PFSK-1 (cell line): Measurements from ENCODE around the gene IGFBP6.

Experiments
- FOXP2 ChIP-seq: optimal IDR thresholded peaks from 2 replicates; pipeline ENCODE3; 2011; ENCODE audit warnings: borderline replicate concordance, control low read depth, inconsistent platforms; ENCODE audit not compliant: insufficient read depth; ENCODE audit errors: extremely low read length, extremely low read depth
- POLR2AphosphoS5 ChIP-seq: IDR thresholded peaks from 2 replicates; pipeline ENCODE4 v1.6.1; 2012; ENCODE audit warnings: low read depth, mild to moderate bottlenecking, control low read depth, low read length, moderate library complexity
- REST ChIP-seq, 2 experiments: IDR thresholded peaks; 2 replicates each; pipeline versions ENCODE4 v1.6.1 to v1.8.0; 2011 to 2012; ENCODE audit warnings: low read depth in 2 of 2, low read length in 2 of 2, control low read depth in 1 of 2, inconsistent platforms in 1 of 2, mild to moderate bottlenecking in 1 of 2, moderate library complexity in 1 of 2; ENCODE audit not compliant: insufficient read depth in 1 of 2
- SIN3A ChIP-seq: IDR thresholded peaks from 2 replicates; pipeline ENCODE4 v1.6.1; 2012; ENCODE audit warnings: mild to moderate bottlenecking, low read length, moderate library complexity, borderline replicate concordance; ENCODE audit not compliant: insufficient read depth
- TAF1 ChIP-seq: IDR thresholded peaks from 2 replicates; pipeline ENCODE4 v1.6.1; 2012; ENCODE audit warnings: low read length, control low read depth, borderline replicate concordance; ENCODE audit not compliant: insufficient read depth

IGFBP6 gene

DNA sequence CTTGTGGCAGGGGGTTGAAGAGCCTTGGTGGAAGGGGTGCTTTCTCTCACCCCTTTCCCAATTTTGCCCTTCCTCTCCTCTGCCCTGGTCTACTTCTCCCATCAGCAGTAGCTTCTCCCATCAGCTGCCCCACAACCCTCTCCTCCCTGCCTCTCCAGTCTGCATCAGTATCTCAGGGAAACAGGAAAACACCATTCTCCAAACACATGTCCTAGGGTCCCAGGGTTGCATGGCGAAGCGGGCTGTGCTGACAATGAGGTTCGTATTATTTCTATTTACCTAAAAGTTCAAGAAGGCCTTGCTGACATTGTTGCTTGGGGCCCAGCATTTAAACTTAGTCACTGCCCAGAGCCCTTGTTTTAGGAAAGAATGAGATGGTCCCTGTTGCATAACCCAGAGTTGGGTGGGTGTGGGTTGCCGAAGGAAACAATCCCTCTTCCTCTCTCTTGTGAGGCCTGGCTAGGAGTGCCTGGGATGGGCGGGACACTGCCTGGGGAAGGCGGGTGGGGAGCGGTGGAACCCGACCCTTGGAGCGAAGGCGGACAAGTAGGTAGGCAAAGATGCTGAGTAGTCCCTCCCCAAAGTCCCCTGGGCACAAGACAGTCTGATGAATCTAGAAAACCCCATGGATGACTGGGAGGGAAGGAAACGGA is 1.3 kb upstream of the IGFBP6 start:
- TF ChIP-seq TAF1 (no peak), POLR2AphosphoS5 (no peak), REST (IDR thresholded peaks at IDR 0.05; ENCODE audit: insufficient read depth in 1 of 2, low read depth in 2 of 2, low read length in 2 of 2) (no peak), FOXP2 (no peak), SIN3A (no peak)

DNA sequence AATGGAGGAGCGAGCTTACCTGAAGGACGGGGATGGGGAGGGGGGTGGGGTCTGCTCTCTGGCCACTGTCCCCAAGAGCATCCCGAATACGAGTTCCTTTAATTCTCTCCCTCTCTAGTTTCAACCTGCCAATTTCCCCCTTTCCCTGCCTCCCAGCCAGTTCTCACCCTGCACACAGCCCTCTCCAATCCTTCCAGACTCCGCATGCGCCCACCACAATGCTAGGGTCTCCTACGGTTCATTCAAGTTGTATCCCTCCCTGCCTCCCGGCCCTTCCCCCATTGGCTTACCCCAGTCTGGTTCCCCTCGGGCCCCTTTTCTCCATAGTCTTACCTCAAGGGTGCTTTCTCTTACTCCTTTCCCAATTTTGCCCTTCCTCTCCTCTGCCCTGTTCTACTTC is 708 bp upstream of the IGFBP6 start:
- TF ChIP-seq REST (IDR thresholded peaks at IDR 0.05; ENCODE audit: insufficient read depth in 1 of 2, low read depth in 2 of 2, low read length in 2 of 2): no peak
- no peak for TF ChIP-seq TAF1

GRCh38 chr12:53097207-53097563 is 282 bp upstream of the IGFBP6 start:
- TF ChIP-seq REST (IDR thresholded peaks at IDR 0.05; ENCODE audit: insufficient read depth in 1 of 2, low read depth in 2 of 2, low read length in 2 of 2): no peak
- no peak for TF ChIP-seq FOXP2
- TF ChIP-seq TAF1: no peak
- TF ChIP-seq SIN3A: no peak
- no peak for TF ChIP-seq POLR2AphosphoS5

DNA sequence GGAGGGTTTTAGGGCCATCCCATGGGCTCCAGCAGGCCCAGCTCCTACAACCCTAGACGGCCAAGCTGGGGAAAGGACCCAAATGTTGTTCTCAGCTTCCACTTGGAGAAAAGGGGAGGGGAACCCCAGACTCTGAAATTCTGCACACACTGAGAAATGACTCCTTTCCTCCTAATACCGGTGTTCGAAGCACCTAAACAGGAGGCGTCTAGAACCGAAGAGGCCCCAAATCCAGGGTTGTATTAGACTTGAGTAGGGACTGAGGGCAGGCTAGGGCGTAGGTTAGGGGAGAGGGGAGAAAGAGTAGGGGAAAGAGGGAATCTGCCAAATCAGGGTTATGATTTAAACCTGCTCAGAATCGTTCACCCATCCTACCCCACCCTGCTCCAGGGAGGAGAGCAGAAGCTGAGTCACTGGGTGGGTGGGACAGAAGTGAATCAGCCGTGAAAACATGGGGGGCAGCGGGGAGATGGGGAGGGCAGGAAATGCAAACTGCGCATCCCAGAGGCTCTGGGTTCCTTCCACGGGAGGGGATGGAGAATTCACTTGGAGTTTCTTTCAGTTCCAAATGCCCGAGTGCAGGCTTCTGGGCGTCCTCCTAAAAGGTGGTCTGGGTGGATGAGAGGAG is 1.0 kb downstream of the IGFBP6 start:
- TF ChIP-seq POLR2AphosphoS5 (no peak), FOXP2 (no peak), TAF1 (no peak), SIN3A (no peak)

GRCh38 chr12:53099071-53099882 is 1.8 kb downstream of the IGFBP6 start:
- no peak for TF ChIP-seq TAF1
